ENCODE results near the gene AUH.

DNA sequence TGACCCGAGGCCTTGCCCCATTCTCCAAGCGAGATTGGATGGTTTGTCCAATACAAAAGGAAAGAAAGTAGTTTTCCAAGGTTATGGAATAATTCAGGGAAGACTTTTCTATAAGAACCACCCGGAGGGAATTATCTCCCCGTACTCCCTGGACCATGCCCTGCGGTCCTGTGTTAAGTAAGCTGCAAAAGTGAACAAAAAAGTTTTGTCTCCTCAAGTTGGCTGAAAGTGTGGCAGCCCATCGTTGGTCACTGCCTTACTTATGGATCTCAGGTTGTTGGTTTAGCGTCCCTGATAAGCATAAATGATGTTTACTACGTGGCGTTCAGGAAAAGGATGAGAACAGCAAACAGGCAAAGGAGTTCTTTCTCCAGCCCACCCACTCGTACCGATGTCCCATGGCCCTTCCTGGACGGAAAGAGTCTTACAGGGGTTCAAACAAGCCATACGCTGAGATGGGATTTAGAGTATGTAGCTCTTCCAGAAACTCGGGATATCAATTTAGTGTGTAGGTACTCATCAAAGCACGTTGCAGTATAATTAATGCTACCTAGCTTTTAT, 413 bp upstream of the AUH start:
- TF ChIP-seq, protein P1, sequence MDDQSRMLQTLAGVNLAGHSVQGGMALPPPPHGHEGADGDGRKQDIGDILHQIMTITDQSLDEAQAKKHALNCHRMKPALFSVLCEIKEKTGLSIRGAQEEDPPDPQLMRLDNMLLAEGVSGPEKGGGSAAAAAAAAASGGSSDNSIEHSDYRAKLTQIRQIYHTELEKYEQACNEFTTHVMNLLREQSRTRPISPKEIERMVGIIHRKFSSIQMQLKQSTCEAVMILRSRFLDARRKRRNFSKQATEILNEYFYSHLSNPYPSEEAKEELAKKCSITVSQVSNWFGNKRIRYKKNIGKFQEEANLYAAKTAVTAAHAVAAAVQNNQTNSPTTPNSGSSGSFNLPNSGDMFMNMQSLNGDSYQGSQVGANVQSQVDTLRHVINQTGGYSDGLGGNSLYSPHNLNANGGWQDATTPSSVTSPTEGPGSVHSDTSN (IDR thresholded peaks at IDR 0.05; ENCODE audit: insufficient replicate concordance, low read depth, low read length) = no peak
- TF ChIP-seq EZH2 (IDR thresholded peaks at IDR 0.05; ENCODE audit: borderline replicate concordance, control insufficient read depth, low read depth, low read length) = no peak
- TF ChIP-seq, protein P2, sequence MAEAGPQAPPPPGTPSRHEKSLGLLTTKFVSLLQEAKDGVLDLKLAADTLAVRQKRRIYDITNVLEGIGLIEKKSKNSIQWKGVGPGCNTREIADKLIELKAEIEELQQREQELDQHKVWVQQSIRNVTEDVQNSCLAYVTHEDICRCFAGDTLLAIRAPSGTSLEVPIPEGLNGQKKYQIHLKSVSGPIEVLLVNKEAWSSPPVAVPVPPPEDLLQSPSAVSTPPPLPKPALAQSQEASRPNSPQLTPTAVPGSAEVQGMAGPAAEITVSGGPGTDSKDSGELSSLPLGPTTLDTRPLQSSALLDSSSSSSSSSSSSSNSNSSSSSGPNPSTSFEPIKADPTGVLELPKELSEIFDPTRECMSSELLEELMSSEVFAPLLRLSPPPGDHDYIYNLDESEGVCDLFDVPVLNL (IDR thresholded peaks at IDR 0.05; ENCODE audit: low read depth, low read length) = no peak
- no peak for TF ChIP-seq ATF7 (IDR thresholded peaks at IDR 0.05; ENCODE audit: low read depth)
- no peak for TF ChIP-seq SMARCA5 (IDR thresholded peaks at IDR 0.05)
